HG03469 (cell line): ENCODE data around the gene ACAA1.
"Not testable (repeated sequence)": the region's sequence is repeated elsewhere in the genome, so short reads cannot be mapped to it uniquely, and the experiment has no call there.

Source experiments
- ATAC-seq: cut with Tn5 transposase; IDR thresholded peaks from one replicate; pipeline ENCODE4 v1.9.1; 2021; ENCODE audit warnings: mild to moderate bottlenecking, moderate library complexity, moderate number of reproducible peaks; ENCODE audit not compliant: unreplicated experiment

Gene ACAA1

DNA sequence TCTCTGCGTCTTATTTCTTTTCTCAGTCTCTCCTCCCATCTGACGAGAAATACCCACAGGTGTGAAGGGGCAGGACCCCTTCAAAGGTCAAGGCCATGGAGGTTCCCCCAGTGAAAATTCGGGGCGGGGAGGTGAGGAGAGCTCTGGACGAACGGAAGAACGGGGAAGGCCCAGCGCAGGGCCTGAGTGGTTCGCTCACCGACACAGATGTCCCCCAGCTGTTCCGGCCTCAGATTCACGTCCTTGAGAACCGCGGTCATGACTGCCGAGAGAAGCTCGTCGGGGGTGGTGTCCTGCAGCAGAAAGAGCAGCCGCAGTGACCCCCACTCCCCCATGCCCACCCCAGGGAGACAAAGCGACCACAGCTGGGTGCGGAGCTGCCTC, 542 bp downstream of the ACAA1 start:
- ATAC-seq, result no peak

DNA sequence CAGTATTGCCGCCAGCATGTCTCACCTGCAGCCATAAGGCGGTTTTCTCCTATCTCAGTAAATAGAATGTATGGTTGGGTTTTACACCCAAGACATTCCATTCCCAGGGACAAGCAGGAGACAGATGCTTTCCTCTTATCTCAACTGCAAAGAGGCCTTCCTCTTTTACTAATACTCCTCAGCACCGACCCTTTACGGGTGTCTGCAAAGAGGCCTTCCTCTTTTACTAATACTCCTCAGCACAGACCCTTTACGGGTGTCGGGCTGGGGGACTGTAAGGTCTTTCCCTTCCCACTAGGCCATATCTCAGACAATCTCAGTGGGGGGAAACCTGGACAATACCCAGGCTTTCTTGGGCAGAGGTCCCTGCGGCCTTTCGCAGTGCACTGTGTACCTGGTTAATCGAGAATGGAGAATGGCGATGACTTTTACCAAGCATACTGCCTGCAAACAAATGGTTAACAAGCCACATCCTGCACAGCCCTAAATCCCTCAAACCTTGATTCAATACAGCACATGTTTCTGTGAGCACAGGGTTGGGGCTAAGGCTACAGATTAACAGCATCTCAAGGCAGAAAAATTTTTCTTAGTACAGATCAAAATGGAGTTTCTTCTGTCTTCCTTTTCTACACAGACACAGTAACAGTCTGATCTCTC, 1.2 kb downstream of the ACAA1 start:
- not testable (repeated sequence) for ATAC-seq

- not testable (repeated sequence) for ATAC-seq
These were observed 2.3 kb downstream of the ACAA1 start for GRCh38 chr3:38134517-38135143.

- no peak for ATAC-seq
These were observed 3.1 kb downstream of the ACAA1 start for GRCh38 chr3:38133557-38134405.

DNA sequence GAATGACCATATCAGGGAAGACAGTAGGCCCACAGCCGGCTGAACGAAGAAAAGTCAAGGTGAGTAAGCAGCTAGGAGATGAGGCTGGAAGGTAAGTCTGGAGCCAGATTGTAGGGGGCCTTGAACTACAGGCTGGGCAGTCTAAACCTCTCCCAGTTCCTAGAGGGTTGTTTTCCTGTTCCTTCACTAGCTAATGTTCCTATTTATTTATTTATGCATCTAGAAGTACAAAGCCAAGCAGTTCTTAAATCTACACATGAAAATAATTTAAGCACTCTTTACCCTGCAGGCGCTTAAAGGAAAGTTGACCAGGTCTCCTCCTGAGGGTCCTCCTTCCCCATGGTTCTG, 3.7 kb downstream of the ACAA1 start:
- no peak for ATAC-seq

DNA sequence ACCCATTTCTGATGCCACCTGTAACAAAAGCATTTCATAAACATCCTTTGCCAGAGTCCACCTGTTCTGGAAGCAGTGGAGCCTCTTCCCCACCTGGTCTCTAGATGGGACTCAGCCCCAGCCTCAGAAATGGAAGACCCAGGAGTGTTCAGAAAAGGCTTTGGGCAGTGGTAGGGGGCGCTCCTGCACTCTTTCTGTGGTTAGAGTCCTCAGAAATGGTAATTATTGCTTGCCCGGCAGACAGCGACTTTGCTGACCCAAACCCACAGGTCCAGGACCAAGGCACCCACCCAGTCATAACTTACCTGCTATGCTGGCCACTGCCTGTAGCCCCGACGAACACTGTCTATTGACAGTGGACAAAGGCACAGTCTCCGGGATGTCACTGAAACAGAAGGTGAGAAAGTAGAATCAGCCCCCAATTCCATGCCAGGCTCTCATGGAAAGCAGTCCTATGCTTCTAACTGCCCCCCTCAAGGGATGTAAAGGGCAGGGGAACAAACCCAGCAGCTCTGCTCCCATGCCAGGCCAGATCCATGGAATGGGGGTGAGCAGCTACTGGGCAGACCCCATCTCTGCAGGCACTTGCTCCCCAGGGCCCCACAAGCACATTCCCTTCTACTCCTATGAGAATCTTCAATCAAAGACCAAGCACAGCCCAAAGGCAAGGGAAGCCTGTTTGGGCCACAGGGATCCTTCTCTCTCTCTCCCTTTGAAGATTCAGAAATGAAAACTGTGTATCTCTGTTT, 5.1 kb downstream of the ACAA1 start:
- no peak for ATAC-seq

- no peak for ATAC-seq
These were observed 6.3 kb downstream of the ACAA1 start for GRCh38 chr3:38130631-38131065.

- no peak for ATAC-seq
These were observed 7.9 kb downstream of the ACAA1 start for GRCh38 chr3:38129058-38129457.

- ATAC-seq, result no peak
These were observed 8.6 kb downstream of the ACAA1 start for GRCh38 chr3:38128303-38128655.

DNA sequence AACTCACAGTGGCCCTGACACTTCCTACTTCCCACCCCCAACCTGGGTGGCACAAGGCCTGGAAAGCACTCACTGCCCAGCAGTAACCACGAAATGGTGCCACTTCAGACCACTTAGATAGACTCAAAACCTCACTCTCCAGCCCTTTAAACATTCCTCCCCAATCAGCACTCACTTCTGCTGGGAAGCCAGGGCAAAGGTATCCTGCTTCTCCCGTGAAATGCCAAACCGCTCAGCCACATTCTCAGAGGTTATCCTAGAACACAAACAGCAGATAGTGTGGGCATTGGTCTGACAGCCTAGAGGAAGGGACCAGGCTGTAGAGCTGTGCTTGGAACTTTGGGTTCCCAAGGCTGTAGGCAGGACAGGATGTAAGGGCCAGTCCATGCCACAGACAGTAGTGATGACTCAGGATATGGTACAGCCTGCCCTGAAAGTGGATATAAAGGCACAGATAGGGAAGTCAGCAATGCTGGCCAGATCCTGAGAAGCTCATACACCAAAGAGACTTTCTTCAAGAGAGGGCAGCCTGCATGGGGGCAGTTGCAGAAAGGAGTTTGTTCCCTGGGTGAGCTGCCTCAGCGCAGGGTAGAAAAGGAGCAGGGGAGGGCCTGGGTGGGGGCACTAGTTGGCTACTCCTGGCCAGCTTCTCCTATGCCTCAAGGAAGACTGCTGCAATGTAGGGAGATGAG, 9.2 kb downstream of the ACAA1 start:
- no peak for ATAC-seq

GRCh38 chr3:38126121-38126892, 10.6 kb downstream of the ACAA1 start:
- no peak for ATAC-seq

DNA sequence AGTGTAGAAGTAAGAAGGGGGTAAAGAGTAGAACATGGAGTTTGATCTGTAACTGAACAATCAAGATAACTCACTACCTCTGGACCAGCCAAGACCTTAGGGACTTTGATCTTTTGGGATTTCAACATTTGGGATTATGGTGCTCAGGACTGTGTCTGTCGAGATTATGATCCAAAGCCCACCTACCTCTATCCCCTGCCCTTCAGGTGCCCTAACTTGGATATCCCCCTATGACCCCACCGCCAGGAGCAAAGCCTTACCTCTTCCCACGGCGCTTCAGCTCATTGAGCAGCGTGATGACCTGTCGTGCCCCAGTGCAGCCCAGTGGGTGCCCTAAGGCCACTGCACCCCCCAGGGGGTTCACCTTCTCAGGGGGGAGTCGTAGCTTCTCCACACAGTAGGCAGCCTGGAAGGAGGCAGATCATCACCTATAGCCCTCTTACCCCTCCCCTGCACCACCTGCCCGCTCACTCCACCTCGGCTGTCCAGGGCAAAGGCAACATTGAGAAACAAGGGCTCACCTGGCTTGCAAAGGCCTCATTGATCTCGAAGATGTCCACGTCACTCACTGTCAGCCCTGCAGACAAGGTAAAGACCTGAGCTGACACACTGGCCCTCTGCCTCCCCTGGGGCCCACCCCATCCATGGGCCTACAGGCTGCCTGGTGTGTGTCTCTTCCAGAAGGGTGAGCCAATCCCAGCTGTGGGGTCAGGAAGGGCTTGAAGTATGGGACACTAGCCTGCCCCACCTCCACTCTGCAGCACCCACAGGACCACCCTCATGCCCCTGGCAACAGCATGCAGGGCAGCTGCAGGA, 11.4 kb downstream of the ACAA1 start:
- ATAC-seq, result no peak

GRCh38 chr3:38124324-38125122, 12.4 kb downstream of the ACAA1 start:
- no peak for ATAC-seq

DNA sequence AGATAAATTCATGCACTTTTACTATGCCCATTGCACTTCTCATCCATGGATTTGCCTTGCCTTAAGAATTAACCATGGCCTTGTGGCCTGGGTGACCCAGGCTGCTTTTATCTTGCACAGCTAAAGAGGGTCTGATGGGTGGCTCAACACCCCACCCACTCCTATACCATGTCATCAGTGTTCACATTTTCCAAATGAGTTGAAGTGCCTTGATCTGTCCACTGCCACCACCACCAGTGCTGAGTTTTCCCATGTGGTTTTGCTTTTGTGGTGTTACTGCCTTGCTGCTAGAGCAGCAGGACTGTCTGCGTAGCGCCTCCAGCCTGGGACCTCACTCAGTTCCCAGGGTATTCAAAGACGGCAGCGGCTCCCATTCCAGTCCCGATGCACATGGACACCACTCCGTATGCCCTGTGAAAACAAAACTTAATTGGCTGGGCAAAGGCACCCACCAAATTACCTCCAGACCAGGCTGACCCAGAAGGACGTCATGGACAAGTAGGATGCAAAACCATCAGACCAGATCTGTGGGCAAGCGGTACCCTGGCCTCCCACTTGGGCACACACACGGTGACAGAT, 14.1 kb downstream of the ACAA1 start:
- ATAC-seq, result no peak

- no peak for ATAC-seq
These were observed 15.0 kb downstream of the ACAA1 start for GRCh38 chr3:38121832-38122461.

GRCh38 chr3:38121451-38121831, 15.5 kb downstream of the ACAA1 start:
- no peak for ATAC-seq

- no peak for ATAC-seq
These were observed 16.1 kb downstream of the ACAA1 start for GRCh38 chr3:38120693-38121450.
